Gastrocnemius medialis (tissue), 4 donors: ENCODE measurements around the gene DAPK1. TPM values are rescaled to one million over a fixed set of nuclear protein-coding genes. Genes with fewer than 3 reads are reported as not detected.

Experiments used
- ATAC-seq, 2 donors: fragments of 150-250 bp; one replicate each; pipeline ENCODE4 v1.9.1; 2016
- DNase-seq, 2 donors: peaks; one replicate each; pipeline ENCODE4 v3.0.0-alpha.2; 2019
- H3K27ac ChIP-seq, 4 donors: fragments of 200-600 bp; sonication (generic); 1 replicate in 1 of 4; 2 replicates in 3 of 4; pipeline ENCODE4 v1.5.1; 2016 to 2018; ENCODE audit warnings: mild to moderate bottlenecking in 2 of 4, moderate library complexity in 1 of 4
- H3K27me3 ChIP-seq, 3 donors: fragments of 200-600 bp; sonication (generic) in 2 of 3; 1 replicate in 1 of 3; 2 replicates in 2 of 3; pipeline versions ENCODE4 v1.5.1 to v1.6.0; 2016 to 2019; ENCODE audit warnings: mild to moderate bottlenecking in 1 of 3, moderate library complexity in 1 of 3
- H3K36me3 ChIP-seq, 2 donors: fragments of 200-600 bp; sonication (generic) in 1 of 2; one replicate each; pipeline ENCODE4 v1.5.1; 2017 to 2018
- H3K4me1 ChIP-seq, 2 donors: fragments of 200-600 bp; sonication (generic) in 1 of 2; one replicate each; pipeline ENCODE4 v1.5.1; 2016 to 2017; ENCODE audit warnings: mild to moderate bottlenecking in 2 of 2
- H3K4me3 ChIP-seq, 4 donors: fragments of 200-600 bp; sonication (generic) in 3 of 4; 1 replicate in 1 of 4; 2 replicates in 3 of 4; pipeline ENCODE4 v1.5.1; 2016 to 2019; ENCODE audit warnings: mild to moderate bottlenecking in 2 of 4
- H3K9me3 ChIP-seq, 3 donors: fragments of 200-600 bp; sonication (generic) in 2 of 3; 1 replicate in 1 of 3; 2 replicates in 2 of 3; pipeline ENCODE4 v1.5.1; 2016 to 2019
- CTCF ChIP-seq, 5 experiments: fragments of 450-650 bp in 3 of 5; fragments of 200-600 bp in 2 of 5; sonication (generic) in 2 of 5; IDR thresholded peaks in 4 of 5; conservative IDR thresholded peaks in 1 of 5; 1 replicate in 4 of 5; 2 replicates in 1 of 5; pipeline ENCODE4 v1.5.1; 2016 to 2019; ENCODE audit warnings: antibody characterized with exemption in 5 of 5, mild to moderate bottlenecking in 3 of 5, moderate library complexity in 3 of 5
- POLR2A ChIP-seq, 2 donors: fragments of 450-650 bp; IDR thresholded peaks; one replicate each; pipeline ENCODE4 v1.6.1; 2017; ENCODE audit warnings: antibody characterized with exemption in 2 of 2, mild to moderate bottlenecking in 2 of 2, moderate library complexity in 2 of 2
- in situ Hi-C, 4 donors: fragments of 200-750 bp; cut with MboI; loops; one replicate each; pipeline versions ENCODE4 v1.15.0 to v1.8.0; 2017; ENCODE audit warnings: low sequenced_read_pairs in 4 of 4
- intact Hi-C: fragments of 100-400 bp; cut with DNase I; formaldehyde crosslinking; loops from one replicate; pipeline ENCODE4 v1.15.1; 2023; ENCODE audit warnings: low total_unique reads
- total RNA-seq, 4 donors: library from RNA; depleted of rRNA; stranded (reverse); fragments of >200 nt; gene quantifications; one replicate each; pipeline versions ENCODE4 v1.1.0 to v1.2.3, GENCODE V29; 2016

Gene DAPK1
- total RNA-seq, 4 donors from 2014 or later: 1.2 to 4.3 (median 2.7) TPM

GRCh38 chr9:87671478-87671877 lies 173.8 kb downstream of the DAPK1 start:
- Histone ChIP-seq H3K4me1 (no peaks in the 10 kb centered on the region), H3K9me3 (no peaks in the 10 kb centered on the region), H3K36me3 (no peaks in the 10 kb centered on the region), H3K4me3 (no peak overlapping the region), H3K27ac (no peak overlapping the region), H3K27me3 (no peaks in the 10 kb centered on the region)
- intact Hi-C loops (no loop called here), in situ Hi-C loops (loop anchor here in 3 of 4 donors (10.0 to 25.0 kb wide), 2 partner anchors 143 to 1259 kb away; no protein-coding TSS in a partner anchor)
- TF ChIP-seq CTCF (IDR thresholded peaks at IDR 0.05 in 4 of 5, conservative IDR thresholded peaks at IDR 0.05 in 1 of 5) (no peak), POLR2A (IDR thresholded peaks at IDR 0.05) (no peak)
- DNase-seq (no peak), ATAC-seq (no peak)

GRCh38 chr9:87671925-87672324 lies 174.3 kb downstream of the DAPK1 start:
- no peak for TF ChIP-seq CTCF (IDR thresholded peaks at IDR 0.05 in 4 of 5, conservative IDR thresholded peaks at IDR 0.05 in 1 of 5)
- TF ChIP-seq POLR2A (IDR thresholded peaks at IDR 0.05): no peak
- ATAC-seq (no peak), DNase-seq (no peak)
- H3K4me1 ChIP-seq: no peaks in the 10 kb centered on the region
- H3K4me3 ChIP-seq: no peak overlapping the region
- H3K27me3 ChIP-seq: no peaks in the 10 kb centered on the region
- intact Hi-C loops (no loop called here), in situ Hi-C loops (loop anchor here in 3 of 4 donors (10.0 to 25.0 kb wide), 2 partner anchors 143 to 1260 kb away; no protein-coding TSS in a partner anchor)
- no peak overlapping the region for H3K27ac ChIP-seq
- no peaks in the 10 kb centered on the region for H3K9me3 ChIP-seq
- H3K36me3 ChIP-seq: no peaks in the 10 kb centered on the region

GRCh38 chr9:87672586-87672985 lies 174.9 kb downstream of the DAPK1 start:
- H3K27me3 ChIP-seq: no peaks in the 10 kb centered on the region
- H3K36me3 ChIP-seq: no peaks in the 10 kb centered on the region
- no peaks in the 10 kb centered on the region for H3K4me1 ChIP-seq
- H3K9me3 ChIP-seq: no peaks in the 10 kb centered on the region
- no peak overlapping the region for H3K4me3 ChIP-seq
- intact Hi-C loops (no loop called here), in situ Hi-C loops (loop anchor here in 3 of 4 donors (10.0 to 25.0 kb wide), 2 partner anchors 142 to 1260 kb away; no protein-coding TSS in a partner anchor)
- TF ChIP-seq POLR2A (IDR thresholded peaks at IDR 0.05): no peak
- no peak for TF ChIP-seq CTCF (IDR thresholded peaks at IDR 0.05 in 4 of 5, conservative IDR thresholded peaks at IDR 0.05 in 1 of 5)
- ATAC-seq (no peak), DNase-seq (no peak)
- no peak overlapping the region for H3K27ac ChIP-seq

- TF ChIP-seq POLR2A (IDR thresholded peaks at IDR 0.05): no peak
- TF ChIP-seq CTCF (IDR thresholded peaks at IDR 0.05 in 4 of 5, conservative IDR thresholded peaks at IDR 0.05 in 1 of 5): no peak
- in situ Hi-C loops: loop anchor here in 3 of 4 donors (10.0 to 25.0 kb wide), 2 partner anchors 141 to 1261 kb away; no protein-coding TSS in a partner anchor
- H3K4me1 ChIP-seq: no peaks in the 10 kb centered on the region
- no peaks in the 10 kb centered on the region for H3K9me3 ChIP-seq
- H3K36me3 ChIP-seq: no peaks in the 10 kb centered on the region
- H3K27ac ChIP-seq: no peak overlapping the region
- H3K4me3 ChIP-seq: no peak overlapping the region
- H3K27me3 ChIP-seq: no peaks in the 10 kb centered on the region
- DNase-seq (no peak), ATAC-seq (no peak)
- intact Hi-C loops: no loop called here
Observed at GRCh38 chr9:87673446-87674120, 175.9 kb downstream of the DAPK1 start.
